Activated naive CD8-positive, alpha-beta T cell (primary cell): ENCODE measurements around the gene WNT4.

Experiments used
- H3K27ac Mint-ChIP-seq: one replicate; pipeline ENCODE4 v1.8.0; 2021; ENCODE audit warnings: mixed read lengths
- H3K27me3 Mint-ChIP-seq: one replicate; pipeline ENCODE4 v1.8.0; 2021; ENCODE audit warnings: mixed read lengths
- H3K36me3 Mint-ChIP-seq: one replicate; pipeline ENCODE4 v1.8.0; 2021; ENCODE audit warnings: mixed read lengths
- H3K4me1 Mint-ChIP-seq: one replicate; pipeline ENCODE4 v1.8.0; 2021; ENCODE audit warnings: low read depth, mixed read lengths
- H3K4me3 Mint-ChIP-seq: one replicate; pipeline ENCODE4 v1.8.0; 2021; ENCODE audit warnings: mild to moderate bottlenecking, mixed read lengths
- H3K9me3 Mint-ChIP-seq: one replicate; pipeline ENCODE4 v1.8.0; 2021; ENCODE audit warnings: low read depth, mixed read lengths

The WNT4 gene

GRCh38 chr1:22142315-22143064 is 407 bp downstream of the WNT4 start:
- H3K36me3 Mint-ChIP-seq = no peaks in the 10 kb centered on the region
- H3K9me3 Mint-ChIP-seq = no peaks in the 10 kb centered on the region
- H3K4me3 Mint-ChIP-seq = no peak overlapping the region
- peaks cover 32% of the 10 kb centered on the region for H3K27me3 Mint-ChIP-seq
- no peak overlapping the region for H3K27ac Mint-ChIP-seq
- H3K4me1 Mint-ChIP-seq = peaks cover 5% of the 10 kb centered on the region

GRCh38 chr1:22141554-22142314 is 1.2 kb downstream of the WNT4 start:
- Mint-ChIP-seq H3K4me1 (peaks cover 5% of the 10 kb centered on the region), H3K4me3 (peak overlapping the region; percentile 44), H3K27me3 (peaks cover 32% of the 10 kb centered on the region), H3K36me3 (no peaks in the 10 kb centered on the region), H3K9me3 (no peaks in the 10 kb centered on the region), H3K27ac (no peak overlapping the region)

- no peak overlapping the region for H3K27ac Mint-ChIP-seq
- H3K9me3 Mint-ChIP-seq = no peaks in the 10 kb centered on the region
- H3K36me3 Mint-ChIP-seq = no peaks in the 10 kb centered on the region
- H3K4me3 Mint-ChIP-seq = no peak overlapping the region
- peaks cover 5% of the 10 kb centered on the region for H3K4me1 Mint-ChIP-seq
- peaks cover 26% of the 10 kb centered on the region for H3K27me3 Mint-ChIP-seq
Observed at GRCh38 chr1:22140694-22141093, 2.2 kb downstream of the WNT4 start.

GRCh38 chr1:22139817-22140216 is 3.1 kb downstream of the WNT4 start:
- Mint-ChIP-seq H3K4me3 (no peak overlapping the region), H3K9me3 (no peaks in the 10 kb centered on the region), H3K4me1 (peaks cover 5% of the 10 kb centered on the region), H3K36me3 (no peaks in the 10 kb centered on the region), H3K27ac (no peak overlapping the region), H3K27me3 (peaks cover 20% of the 10 kb centered on the region)

- H3K9me3 Mint-ChIP-seq = no peaks in the 10 kb centered on the region
- H3K27ac Mint-ChIP-seq = no peak overlapping the region
- H3K36me3 Mint-ChIP-seq = no peaks in the 10 kb centered on the region
- no peak overlapping the region for H3K4me3 Mint-ChIP-seq
- peaks cover 5% of the 10 kb centered on the region for H3K4me1 Mint-ChIP-seq
- H3K27me3 Mint-ChIP-seq = peaks cover 16% of the 10 kb centered on the region
Observed at GRCh38 chr1:22139066-22139594, 3.8 kb downstream of the WNT4 start.

GRCh38 chr1:22137004-22137720 is 5.7 kb downstream of the WNT4 start:
- no peaks in the 10 kb centered on the region for H3K4me1 Mint-ChIP-seq
- H3K4me3 Mint-ChIP-seq = no peak overlapping the region
- no peaks in the 10 kb centered on the region for H3K36me3 Mint-ChIP-seq
- H3K9me3 Mint-ChIP-seq = no peaks in the 10 kb centered on the region
- H3K27ac Mint-ChIP-seq = no peak overlapping the region
- H3K27me3 Mint-ChIP-seq = peaks cover 12% of the 10 kb centered on the region

- Mint-ChIP-seq H3K9me3 (no peaks in the 10 kb centered on the region), H3K27ac (no peak overlapping the region), H3K27me3 (peaks cover 4% of the 10 kb centered on the region), H3K36me3 (no peaks in the 10 kb centered on the region), H3K4me1 (no peaks in the 10 kb centered on the region), H3K4me3 (no peak overlapping the region)
Observed at GRCh38 chr1:22133931-22134324, 9.0 kb downstream of the WNT4 start.

- no peaks in the 10 kb centered on the region for H3K4me1 Mint-ChIP-seq
- no peaks in the 10 kb centered on the region for H3K9me3 Mint-ChIP-seq
- peaks cover 4% of the 10 kb centered on the region for H3K27me3 Mint-ChIP-seq
- H3K27ac Mint-ChIP-seq = no peak overlapping the region
- H3K4me3 Mint-ChIP-seq = no peak overlapping the region
- no peaks in the 10 kb centered on the region for H3K36me3 Mint-ChIP-seq
Observed at GRCh38 chr1:22133247-22133930, 9.5 kb downstream of the WNT4 start.

- Mint-ChIP-seq H3K4me3 (no peak overlapping the region), H3K4me1 (no peaks in the 10 kb centered on the region), H3K36me3 (no peaks in the 10 kb centered on the region), H3K9me3 (no peaks in the 10 kb centered on the region), H3K27ac (no peak overlapping the region), H3K27me3 (peaks cover 4% of the 10 kb centered on the region)
Observed at GRCh38 chr1:22132517-22133235, 10.2 kb downstream of the WNT4 start.

GRCh38 chr1:22131875-22132486 is 10.9 kb downstream of the WNT4 start:
- no peaks in the 10 kb centered on the region for H3K4me1 Mint-ChIP-seq
- no peaks in the 10 kb centered on the region for H3K36me3 Mint-ChIP-seq
- H3K4me3 Mint-ChIP-seq = no peak overlapping the region
- peaks cover 4% of the 10 kb centered on the region for H3K27me3 Mint-ChIP-seq
- H3K9me3 Mint-ChIP-seq = no peaks in the 10 kb centered on the region
- H3K27ac Mint-ChIP-seq = no peak overlapping the region

- Mint-ChIP-seq H3K27ac (no peak overlapping the region), H3K36me3 (no peaks in the 10 kb centered on the region), H3K27me3 (peaks cover 4% of the 10 kb centered on the region), H3K9me3 (no peaks in the 10 kb centered on the region), H3K4me3 (no peak overlapping the region), H3K4me1 (no peaks in the 10 kb centered on the region)
Observed at GRCh38 chr1:22131062-22131461, 11.8 kb downstream of the WNT4 start.

- no peak overlapping the region for H3K4me3 Mint-ChIP-seq
- no peaks in the 10 kb centered on the region for H3K4me1 Mint-ChIP-seq
- no peaks in the 10 kb centered on the region for H3K9me3 Mint-ChIP-seq
- no peak overlapping the region for H3K27ac Mint-ChIP-seq
- no peaks in the 10 kb centered on the region for H3K27me3 Mint-ChIP-seq
- H3K36me3 Mint-ChIP-seq = no peaks in the 10 kb centered on the region
Observed at GRCh38 chr1:22129501-22130117, 13.3 kb downstream of the WNT4 start.

GRCh38 chr1:22128392-22128791 is 14.5 kb downstream of the WNT4 start:
- Mint-ChIP-seq H3K4me3 (no peak overlapping the region), H3K27ac (no peak overlapping the region), H3K36me3 (no peaks in the 10 kb centered on the region), H3K4me1 (no peaks in the 10 kb centered on the region), H3K27me3 (no peaks in the 10 kb centered on the region), H3K9me3 (no peaks in the 10 kb centered on the region)
